NCI-H2081 (cell line): ENCODE data around the gene PLD4.
"Not testable (repeated sequence)": the region's sequence is repeated elsewhere in the genome, so short reads cannot be mapped to it uniquely, and the experiment has no call there.

Experiments
- DNase-seq, 2 experiments: peaks; one replicate each; lab custom pipeline; 2025; lab: John Stamatoyannopoulos, UW

The PLD4 gene

DNA sequence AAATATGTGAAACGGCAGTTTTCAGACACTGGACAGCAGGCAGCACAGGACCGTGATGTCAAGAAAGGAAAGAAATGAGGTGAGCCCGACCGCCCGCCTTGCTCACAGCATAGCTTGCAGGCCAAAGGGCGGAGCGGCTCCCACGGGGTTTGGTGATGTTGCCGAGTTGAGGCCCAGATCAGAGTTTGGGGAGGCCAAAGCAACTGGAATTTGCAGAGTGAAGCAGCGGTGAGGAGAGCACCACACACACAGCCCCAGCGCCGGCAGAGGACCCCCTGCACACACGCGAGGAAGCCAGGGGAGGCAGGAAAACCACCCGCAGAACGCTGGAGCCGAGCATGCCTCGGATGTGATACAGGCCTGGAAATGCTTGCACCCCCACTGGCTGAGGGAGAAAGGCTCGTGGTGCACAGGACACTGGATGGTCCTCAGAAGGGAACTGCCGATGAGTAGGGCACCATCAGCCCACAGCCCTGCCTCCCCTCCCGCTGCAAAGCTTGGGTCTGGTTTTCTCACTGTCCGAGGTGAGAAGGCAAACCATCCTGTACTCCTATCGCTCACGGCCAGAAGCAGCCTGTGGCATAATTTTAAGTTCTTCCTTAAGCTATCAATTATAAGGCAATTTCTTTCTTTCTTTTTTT, 25.7 kb upstream of the PLD4 start:
- DNase-seq: no peak

DNA sequence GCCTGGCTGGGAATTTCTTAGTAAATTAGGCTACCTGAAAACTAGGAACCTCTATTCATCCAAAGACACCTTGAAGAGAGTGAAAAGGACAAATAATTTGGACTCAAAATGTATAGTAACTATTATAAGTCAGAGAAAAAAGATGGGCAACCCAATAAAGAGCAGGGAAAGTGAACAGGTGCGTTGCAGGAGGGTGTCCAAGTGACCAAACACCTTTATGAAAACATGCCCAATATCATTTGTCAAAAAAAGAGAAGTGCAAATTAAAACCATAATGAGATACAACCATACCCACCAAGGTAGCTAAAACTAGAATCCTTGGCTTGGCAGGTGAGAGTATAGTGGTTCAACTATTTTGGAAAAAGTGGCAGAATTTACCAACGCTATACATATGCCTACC, 24.9 kb upstream of the PLD4 start:
- DNase-seq: no peak

DNA sequence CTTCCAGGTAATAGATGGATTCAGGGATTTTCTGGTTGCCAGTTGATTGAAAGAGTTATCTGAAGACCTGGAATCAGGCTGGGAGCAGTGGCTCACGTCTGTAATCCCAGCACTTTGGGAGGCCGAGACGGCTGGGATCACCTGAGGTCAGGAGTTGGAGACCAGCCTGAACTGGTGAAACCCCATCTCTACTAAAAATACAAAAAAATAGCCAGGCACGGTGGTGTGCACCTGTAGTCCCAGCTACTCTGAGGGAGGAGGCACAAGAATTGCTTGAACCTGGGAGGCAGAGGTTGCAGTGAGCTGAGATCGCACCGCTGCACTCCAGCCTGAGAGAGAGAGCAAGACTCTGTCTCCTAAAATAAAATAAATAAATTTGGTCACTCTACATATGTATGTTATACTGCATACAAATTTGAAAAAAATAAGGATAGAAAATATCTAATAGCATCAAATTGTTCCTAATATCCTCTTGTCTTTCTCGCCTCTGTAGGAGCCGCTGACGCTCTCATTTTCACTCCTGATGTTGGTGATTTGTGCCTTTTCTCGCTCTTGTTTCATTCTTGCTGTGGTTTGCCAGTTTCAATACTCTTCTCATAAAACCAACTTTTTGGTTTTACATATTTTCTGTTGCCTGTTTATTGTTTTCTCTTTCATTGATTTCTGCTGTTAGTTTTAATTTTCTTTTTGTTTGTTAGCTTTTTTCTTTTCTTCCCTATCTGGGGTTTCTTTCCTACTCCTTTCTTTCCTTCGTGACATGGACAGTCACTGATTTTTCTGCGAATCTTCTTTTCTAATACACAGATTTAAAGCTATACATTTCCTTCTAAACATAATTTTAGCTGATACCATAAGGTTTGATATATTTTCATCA, 23.8 kb upstream of the PLD4 start:
- no peak for DNase-seq

DNA sequence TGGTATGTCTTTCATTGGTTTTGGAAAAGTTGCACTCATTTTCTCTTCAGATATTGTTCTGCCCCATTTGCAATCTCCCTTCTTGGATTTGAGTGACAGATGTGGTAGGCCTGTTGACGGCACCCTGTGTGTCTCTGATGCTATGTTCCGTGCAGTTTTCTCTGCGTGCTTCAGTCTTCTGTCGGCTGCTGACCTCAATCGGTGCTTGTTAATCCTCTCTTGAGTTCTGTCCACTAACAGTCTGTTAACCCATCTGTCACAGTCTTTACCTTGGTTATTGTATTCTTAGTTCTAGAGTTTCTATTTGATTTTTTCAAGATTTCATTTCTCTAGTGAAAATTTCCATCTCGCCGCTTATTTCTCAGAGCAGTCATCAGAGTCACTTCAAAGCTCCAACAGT, 20.7 kb upstream of the PLD4 start:
- no peak for DNase-seq

DNA sequence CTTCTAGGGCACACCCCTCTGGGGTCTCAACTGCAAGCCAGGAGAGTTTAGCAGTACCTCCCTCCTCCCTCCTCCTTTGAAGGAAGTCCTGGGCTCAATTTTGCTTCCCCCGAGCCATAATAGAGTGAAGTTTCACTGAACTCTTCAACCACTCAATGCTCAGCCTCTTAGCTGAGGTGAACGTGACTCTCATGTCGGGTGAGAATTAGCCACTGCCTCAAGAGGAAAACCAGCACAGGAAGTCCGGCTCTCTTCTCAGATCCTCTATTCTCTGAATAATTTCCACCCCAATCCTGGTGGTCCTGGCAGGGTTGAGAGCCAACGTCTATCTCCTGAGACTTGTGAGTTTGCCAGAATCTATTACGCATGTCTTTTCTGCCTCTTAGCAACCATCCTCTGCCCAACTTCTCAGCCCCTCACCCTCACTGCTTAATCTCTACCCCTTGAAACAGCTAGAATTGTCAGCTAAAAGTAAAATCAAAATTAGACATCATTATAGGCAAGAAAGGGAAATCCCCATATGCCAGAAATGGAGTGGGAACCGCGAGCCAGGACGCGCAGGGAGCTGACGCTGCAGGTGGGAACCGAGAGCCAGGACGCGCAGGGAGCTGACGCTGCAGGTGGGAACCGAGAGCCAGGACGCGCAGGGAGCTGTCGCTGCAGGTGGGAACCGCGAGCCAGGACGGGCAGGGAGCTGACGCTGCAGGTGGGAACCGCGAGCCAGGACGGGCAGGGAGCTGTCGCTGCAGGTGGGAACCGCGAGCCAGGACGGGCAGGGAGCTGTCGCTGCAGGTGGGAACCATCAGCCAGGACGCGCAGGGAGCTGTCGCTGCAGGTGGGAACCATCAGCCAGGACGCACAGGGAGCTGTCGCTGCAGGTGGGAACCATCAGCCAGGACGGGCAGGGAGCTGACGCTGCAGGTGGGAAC, 19.8 kb upstream of the PLD4 start:
- not testable (repeated sequence) for DNase-seq

DNA sequence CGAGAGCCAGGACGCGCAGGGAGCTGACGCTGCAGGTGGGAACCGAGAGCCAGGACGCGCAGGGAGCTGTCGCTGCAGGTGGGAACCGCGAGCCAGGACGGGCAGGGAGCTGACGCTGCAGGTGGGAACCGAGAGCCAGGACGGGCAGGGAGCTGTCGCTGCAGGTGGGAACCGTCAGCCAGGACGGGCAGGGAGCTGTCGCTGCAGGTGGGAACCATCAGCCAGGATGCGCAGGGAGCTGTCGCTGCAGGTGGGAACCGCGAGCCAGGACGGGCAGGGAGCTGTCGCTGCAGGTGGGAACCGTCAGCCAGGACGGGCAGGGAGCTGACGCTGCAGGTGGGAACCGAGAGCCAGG, 19.1 kb upstream of the PLD4 start:
- not testable (repeated sequence) for DNase-seq

DNA sequence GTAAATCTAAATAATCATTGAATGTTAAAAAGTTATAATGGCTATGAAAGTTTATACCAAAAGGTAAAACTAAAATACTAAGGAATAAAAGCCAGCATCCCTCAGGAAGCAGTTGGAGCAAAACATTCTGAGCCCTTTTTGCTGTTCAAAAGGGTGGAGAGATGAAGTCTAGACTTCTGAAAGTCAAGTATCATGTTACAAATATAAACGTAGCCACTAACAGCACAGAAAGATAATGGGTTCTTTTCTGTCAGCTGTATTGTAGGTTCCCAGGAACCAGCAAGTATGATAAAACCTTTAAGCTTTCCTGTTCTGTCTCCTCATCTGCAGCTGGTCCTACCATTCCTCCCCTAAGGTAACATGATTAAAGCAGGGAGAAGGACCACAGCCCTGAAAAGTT, 16.4 kb upstream of the PLD4 start:
- no peak for DNase-seq

DNA sequence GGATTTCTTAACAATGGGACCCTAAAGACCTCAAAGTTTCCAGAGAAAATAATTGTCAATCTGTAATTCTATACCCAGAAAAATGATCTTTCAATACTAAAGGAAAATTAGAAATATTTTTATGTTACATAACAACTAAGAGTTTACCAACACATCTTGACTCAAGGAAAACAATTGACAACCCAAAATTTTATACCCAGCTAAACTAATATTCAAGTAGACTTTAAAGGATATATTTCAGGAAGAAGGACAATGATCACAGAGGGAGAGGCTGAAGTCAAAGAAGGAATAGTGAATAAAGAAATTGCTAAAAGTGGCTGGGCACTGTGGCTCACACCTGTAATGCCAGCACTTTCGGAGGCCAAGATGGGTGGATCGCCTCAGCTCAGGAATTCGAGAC, 12.6 kb upstream of the PLD4 start:
- DNase-seq: no peak

DNA sequence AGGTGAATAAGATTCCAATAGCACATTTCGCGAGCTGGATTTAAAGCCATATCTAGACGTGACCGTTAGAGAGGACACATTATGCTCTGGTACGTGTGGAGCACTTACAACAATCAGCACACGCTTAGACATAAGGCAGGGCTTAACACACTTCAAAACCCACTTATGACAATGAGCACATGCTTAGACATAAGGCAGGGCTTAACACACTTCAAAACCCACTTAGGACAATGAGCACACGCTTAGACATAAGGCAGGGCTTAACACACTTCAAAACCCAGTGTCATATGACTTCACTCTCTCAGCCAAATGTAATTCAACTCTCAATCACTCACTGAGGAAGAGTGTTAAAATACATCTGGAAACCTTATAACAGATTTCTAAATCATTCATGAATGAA, 11.2 kb upstream of the PLD4 start:
- DNase-seq: no peak

DNA sequence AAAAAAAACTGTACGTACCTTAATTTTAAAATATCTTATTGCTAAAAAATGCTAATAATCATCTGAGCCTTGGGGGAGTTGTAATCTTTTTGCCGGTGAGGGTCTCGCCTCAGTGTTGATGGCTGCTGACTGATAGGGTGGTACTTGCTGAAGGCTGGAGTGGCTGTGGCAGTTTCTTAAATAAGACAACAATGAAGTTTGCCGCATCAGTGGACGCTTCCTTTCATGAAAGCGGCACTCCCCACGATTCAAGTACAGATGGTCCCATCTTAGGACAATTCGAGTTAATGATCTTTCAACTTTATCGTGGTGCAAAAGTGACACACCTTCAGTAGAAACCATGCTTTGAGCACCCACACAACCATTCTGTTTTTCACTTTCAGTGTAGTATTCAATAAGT, 7.6 kb upstream of the PLD4 start:
- DNase-seq: no peak

DNA sequence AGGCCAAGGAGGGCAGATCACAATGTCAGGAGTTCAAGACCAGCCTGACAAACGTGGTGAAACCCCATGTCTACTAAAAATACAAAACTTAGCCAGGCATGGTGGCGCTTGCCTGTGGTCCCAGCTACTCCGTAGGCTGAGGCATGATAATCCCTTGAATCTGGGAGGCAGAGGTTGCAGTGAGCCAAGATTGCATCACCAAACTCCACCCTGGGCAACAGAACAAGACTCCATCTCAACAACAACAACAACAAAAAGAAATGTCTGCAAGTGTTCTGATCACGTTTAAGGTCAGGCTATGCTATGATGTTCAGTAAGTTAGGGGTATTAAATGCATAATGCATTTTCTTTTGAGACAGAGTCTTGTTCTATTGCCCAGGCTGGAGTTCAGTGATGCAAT, 6.7 kb upstream of the PLD4 start:
- DNase-seq: no peak

DNA sequence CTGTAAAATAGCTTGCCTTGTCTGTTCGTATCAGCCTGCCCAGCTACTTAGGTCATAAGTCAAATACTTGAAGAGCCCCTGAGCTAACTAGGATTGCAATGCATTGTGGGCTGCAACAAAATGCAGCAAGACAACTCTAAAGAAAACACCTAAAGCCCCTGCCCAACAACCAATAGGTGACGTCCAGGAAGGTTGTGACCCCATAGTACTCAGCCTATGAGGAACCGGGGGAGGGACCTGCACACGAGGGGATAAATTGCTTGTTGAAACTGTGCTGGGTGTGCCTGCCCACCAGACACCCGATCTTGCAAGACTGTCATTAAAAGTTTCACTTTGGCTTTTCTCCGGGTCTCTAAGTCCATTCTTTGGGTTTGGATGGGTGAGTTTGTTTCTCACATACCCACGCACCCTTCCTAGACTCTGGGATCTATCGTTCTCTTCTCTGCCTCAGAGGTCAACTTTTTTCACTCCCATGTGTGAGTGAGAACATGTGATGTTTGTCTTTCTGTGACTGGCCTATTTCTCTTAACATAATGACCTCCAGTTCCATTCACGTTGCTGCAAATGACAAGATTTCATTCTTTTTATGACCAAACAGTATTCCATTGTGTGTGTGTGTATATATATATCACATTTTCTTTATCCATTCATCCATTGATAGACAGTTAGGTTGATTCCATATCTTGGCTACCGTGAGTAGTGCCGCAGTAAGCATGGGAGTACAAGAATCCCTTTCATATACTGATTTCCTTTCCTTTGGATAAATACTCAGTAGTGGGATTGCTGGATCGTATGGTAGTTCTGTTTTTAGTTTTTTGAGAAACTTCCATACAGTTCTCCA, 5.3 kb upstream of the PLD4 start:
- DNase-seq: not testable (repeated sequence)

DNA sequence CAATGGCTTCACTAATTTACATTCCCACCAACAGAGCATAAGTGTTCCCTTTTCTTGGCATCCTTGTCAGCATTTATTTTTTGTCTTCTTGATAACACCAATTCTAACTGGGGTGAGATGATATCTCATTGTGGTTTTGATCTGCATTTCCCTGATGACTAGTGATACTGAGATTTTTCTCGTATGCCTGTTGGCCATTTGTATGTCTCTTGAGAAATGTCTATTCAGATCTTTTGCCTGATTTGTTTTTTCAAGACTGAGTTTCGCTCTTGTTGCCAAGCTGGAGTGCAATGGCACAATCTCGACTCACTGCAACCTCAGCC, 4.7 kb upstream of the PLD4 start:
- DNase-seq: no peak

DNA sequence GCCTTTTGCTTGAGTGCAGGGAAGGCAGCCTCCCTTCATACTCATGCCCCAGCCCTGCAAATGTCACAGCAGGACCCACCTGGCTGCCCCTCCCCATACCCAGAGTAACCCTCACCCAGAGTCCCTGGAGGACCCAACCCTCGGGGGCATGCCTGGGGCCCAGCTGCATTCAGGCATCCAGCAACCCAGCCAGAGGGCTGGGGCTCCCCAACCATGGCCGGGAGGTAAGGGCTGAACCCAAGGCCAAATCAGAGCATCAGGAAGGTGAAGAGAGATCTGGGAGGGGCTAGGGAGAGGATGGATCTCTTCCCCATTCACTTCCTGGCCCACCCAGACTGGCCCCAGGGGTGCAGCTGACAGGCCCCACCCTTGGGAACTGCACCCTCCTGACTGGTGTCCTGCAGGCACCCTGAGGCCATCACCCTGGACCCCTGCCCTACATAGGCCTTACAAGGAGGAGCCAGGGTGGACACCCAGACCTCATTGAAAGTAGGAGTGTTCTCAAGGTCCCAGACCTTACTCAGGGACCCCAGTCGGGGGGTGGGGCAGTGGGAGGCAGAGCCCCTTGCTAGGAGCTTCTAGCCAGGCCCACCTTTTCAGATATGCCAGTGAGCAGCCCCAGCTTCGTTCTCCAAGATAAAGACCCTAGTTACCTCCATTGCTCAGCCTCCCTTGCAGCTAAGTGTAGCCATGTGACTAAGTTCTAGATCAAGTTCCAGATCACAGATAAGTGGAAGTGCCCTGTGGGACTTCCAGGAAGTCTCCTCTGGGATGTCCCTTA, 849 bp upstream of the PLD4 start:
- no peak for DNase-seq

DNA sequence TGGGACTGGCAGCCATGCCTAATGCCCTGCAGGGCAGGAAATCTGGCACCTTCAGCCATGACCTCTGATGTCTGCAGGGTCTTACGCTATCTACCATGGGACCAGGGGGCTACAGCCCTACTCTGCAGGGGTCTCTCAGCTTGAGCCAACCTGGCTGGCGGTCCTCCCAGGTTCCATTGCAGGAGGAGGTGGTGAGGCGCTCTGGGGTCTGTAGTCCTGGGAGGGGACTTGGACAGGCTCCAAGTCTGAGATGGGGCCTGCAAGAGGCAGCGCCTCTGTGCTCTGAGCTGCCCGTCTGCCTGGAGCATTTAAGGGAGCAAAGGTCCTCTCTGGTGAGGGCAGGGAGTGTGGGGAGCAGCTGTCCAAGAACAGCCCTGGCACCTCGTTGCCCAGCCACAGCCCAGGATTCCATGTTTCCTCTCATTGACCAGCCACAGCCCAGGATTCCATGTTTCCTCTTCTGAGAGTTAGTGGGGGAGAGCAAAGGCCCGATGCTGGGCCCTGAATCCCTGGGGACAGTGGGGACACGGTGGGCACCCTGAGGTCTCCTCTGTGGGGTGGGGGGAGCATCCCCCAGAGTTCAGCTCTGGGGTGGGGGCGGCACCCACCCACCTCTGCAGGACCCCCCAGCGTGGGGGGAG, 655 bp downstream of the PLD4 start:
- no peak for DNase-seq

DNA sequence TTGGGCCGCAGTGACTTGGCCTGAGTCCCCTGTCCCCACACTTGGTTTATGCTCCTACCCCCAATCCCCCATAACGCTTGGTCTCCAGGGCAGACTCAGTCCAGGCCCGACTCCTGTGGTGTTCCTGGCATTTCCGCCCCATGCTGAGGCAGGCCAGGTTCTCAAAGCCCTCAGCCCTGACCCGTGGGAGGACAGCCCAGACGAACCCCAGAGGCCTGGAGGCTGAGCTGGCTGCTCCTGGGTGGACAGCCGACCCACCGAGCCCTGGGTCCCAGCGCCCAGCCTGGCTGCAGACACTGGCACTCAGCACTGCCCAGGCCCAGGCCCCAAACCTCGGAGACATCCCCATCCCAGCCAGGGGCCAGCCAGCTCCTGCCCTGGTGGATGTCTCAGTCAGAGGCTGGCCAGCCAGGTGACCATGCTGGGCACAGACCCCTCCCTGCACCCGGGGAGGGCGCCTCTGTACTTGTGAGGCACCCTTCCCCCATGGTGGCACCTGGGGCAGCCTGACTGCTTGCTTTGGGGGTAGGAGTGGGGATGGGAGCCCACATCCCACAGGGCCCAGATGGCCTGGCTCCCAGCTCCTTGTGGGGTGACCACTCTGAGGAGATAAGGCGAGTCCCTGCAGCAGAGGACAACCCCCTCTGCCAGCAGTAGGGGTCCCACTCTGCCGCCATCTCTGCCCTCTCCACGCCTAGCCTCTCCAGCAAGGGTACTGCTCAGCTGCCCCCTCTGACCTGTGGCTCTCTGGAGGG, 1.4 kb downstream of the PLD4 start:
- DNase-seq: no peak

DNA sequence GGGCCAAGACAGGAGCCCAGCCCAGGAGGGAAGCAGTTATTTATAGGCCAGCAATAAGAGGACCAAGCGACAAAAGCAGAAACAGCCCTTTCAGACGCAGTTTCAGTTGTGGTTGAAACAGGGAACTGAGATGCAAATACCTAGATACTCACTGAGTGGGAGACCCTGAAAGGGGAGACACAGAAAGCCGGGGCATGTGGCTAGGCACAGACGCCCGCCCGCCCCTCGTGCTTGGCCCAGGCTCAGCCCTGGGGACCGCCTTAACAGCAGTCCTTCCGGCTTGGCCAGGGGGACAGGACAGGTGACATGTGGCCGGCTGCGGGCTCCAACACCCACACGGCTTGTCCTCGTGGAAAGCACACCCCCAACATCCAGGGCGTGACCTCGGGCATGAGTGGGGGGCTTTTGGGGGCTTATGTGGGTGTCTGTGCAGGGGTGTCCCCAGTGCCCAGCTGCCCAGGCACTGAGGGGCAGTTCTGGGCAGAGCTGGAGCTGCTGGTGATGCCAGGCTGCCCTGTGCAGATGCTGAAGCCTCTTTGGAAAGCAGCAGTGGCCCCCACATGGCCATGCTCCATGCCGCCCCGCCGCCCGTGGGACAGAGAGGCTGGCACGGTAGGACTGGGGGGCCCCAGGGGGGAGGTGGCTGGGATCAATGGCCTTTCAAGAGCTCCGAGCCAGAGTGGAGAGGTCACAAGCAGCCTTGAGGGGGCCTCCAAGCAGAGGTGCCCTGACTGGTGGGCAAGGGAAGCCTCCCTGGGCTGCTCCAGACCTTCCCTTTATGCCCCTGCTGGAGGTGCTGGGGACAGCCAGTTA, 2.1 kb downstream of the PLD4 start:
- DNase-seq: no peak

DNA sequence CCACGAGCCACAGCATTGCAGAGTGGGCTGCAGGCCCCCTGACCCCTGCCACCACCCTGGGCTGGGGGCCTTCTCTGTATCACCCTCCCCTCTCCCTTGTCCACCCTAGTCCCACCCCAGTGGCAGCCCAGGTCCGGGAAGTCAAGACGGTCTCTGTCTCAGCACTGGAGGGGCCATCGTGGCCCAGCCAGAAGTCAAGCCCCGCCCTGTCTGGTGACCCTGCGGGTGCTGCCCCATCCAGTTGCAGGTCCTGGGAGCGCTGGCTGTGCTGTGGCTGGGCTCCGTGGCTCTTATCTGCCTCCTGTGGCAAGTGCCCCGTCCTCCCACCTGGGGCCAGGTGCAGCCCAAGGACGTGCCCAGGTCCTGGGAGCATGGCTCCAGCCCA, 2.7 kb downstream of the PLD4 start:
- DNase-seq: no peak

DNA sequence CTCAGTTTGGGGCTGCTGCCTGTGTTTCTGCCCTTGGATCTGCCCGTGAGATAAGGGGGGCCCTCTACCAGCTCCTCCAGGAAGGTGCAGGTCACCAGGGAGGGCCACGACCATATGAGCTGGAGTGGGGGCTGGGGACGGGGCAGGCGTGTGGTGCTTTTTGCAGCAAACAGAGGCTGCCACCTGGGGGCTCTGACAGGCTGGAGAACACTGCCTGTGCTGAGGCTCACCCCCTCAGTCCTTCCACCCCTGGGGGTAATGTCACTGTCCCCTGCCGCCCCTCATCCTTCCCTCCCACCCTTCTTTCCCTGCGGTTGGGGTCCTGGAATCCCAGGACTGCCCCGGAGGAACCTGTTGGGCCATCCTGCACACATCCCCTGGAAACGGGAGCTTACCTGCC, 3.2 kb downstream of the PLD4 start:
- no peak for DNase-seq
